OCI-LY7 (cell line): ENCODE results near the gene AGAP5. TPM values are rescaled to one million over a fixed set of nuclear protein-coding genes. Genes with fewer than 3 reads are reported as not detected.

Experiments used
- BruUV-seq: library from RNA; stranded (reverse); fragments of 400-500 nt; replicated peaks from 2 replicates; lab custom pipeline; 2021; lab: Mats Ljungman, UMichigan
- CTCF ChIA-PET: fragments of 300-600 bp; sonication (Branson Sonifier 250); formaldehyde crosslinking; loops from one replicate; lab custom pipeline; 2022; ENCODE audit warnings: antibody characterized with exemption; ENCODE audit not compliant: unreplicated experiment; lab: Charles Lee
- POLR2A ChIA-PET: fragments of 300-600 bp; sonication (Branson Sonifier 250); formaldehyde crosslinking; loops from one replicate; lab custom pipeline; 2022; ENCODE audit warnings: antibody characterized with exemption; lab: Charles Lee
- DNase-seq: peaks from one replicate; pipeline ENCODE4 v3.0.0-alpha.2; 2015; ENCODE audit warnings: low spot score
- H2AFZ ChIP-seq: fragments of 200-600 bp; sonication (generic), shearing (Covaris generic); 2 replicates; pipeline ENCODE4 v1.6.1; 2014; ENCODE audit warnings: mild to moderate bottlenecking, antibody characterized with exemption, low read length, moderate library complexity
- H3K27ac ChIP-seq: fragments of 200-600 bp; sonication (generic); 2 replicates; pipeline ENCODE4 v1.5.1; 2014; ENCODE audit warnings: mixed run types, low read depth, mild to moderate bottlenecking, moderate library complexity, low read length, inconsistent platforms; ENCODE audit not compliant: poor library complexity, severe bottlenecking
- H3K36me3 ChIP-seq: fragments of 200-600 bp; sonication (generic); 2 replicates; pipeline ENCODE4 v1.6.1; 2014; ENCODE audit warnings: mild to moderate bottlenecking, antibody characterized with exemption, low read length, moderate library complexity, mixed read lengths; ENCODE audit not compliant: insufficient read depth
- H3K4me1 ChIP-seq: fragments of 200-600 bp; sonication (generic); 2 replicates; pipeline ENCODE4 v1.5.1; 2014; ENCODE audit warnings: mild to moderate bottlenecking, low read length; ENCODE audit not compliant: insufficient read depth, poor library complexity, severe bottlenecking
- H3K4me2 ChIP-seq: fragments of 200-600 bp; sonication (generic); 2 replicates; pipeline ENCODE4 v1.6.1; 2014; ENCODE audit warnings: mild to moderate bottlenecking, low read length
- H3K4me3 ChIP-seq: fragments of 200-600 bp; sonication (generic); 2 replicates; pipeline ENCODE4 v1.5.1; 2014; ENCODE audit warnings: mild to moderate bottlenecking, low read depth, low read length; ENCODE audit not compliant: poor library complexity, severe bottlenecking
- H3K79me2 ChIP-seq: fragments of 200-600 bp; sonication (generic); 2 replicates; pipeline ENCODE4 v1.6.1; 2016; ENCODE audit warnings: low read depth, mild to moderate bottlenecking, low read length, moderate library complexity, mixed read lengths; ENCODE audit not compliant: insufficient read depth
- H3K9me2 ChIP-seq: fragments of 200-600 bp; sonication (generic); 2 replicates; pipeline ENCODE4 v1.6.1; 2016; ENCODE audit warnings: mild to moderate bottlenecking, low read length, mixed read lengths; ENCODE audit not compliant: insufficient read depth
- H3K9me3 ChIP-seq: fragments of 200-600 bp; sonication (generic); 2 replicates; pipeline ENCODE4 v1.6.1; 2014; ENCODE audit warnings: mild to moderate bottlenecking, mixed run types, low read length, mixed read lengths
- H4K20me1 ChIP-seq: fragments of 200-600 bp; sonication (generic); 2 replicates; pipeline ENCODE4 v1.6.1; 2014; ENCODE audit warnings: mild to moderate bottlenecking, antibody characterized with exemption, low read length, moderate library complexity, mixed read lengths; ENCODE audit not compliant: insufficient read depth
- CTCF ChIP-seq: fragments of 200-600 bp; sonication (generic); conservative IDR thresholded peaks from 2 replicates; pipeline ENCODE4 v1.5.1; 2014; ENCODE audit warnings: mild to moderate bottlenecking, antibody characterized with exemption, low read length, moderate library complexity, mixed read lengths
- EZH2phosphoT487 ChIP-seq: fragments of 200-600 bp; sonication (generic); IDR thresholded peaks from 2 replicates; pipeline ENCODE4 v1.6.1; 2018; ENCODE audit warnings: low read depth, borderline replicate concordance, mild to moderate bottlenecking, mixed run types, antibody characterized with exemption, low read length, moderate library complexity, mixed read lengths
- intact Hi-C: fragments of 100-400 bp; cut with micrococcal nuclease; formaldehyde crosslinking; loops from one replicate; pipeline ENCODE4 v1.10.0; 2022; ENCODE audit not compliant: unreplicated experiment
- total RNA-seq, 2 experiments: library from RNA; depleted of rRNA in 1 of 2; stranded (reverse); fragments of >200 nt in 1 of 2; shearing (Covaris generic) in 1 of 2; gene quantifications; 2 replicates each; pipeline ENCODE4 v1.2.3, GENCODE V29; 2014 to 2022

The AGAP5 gene
- total RNA-seq, 2 experiments from 2014 or later: 4.6 to 9.9 TPM

GRCh38 chr10:73641328-73642060 is 56.4 kb downstream of the AGAP5 start, which contains the start of gene MYOZ1:
Gene MYOZ1 (minus strand): TSS chr10:73641474. CDS start chr10:73640017, 1,457 bp downstream.
- H3K4me3 ChIP-seq: no peak within 1 kb of the TSS
- H3K9me2 ChIP-seq: no peaks in the 10 kb centered on the region
- peaks cover 5% of the 10 kb centered on the region for H3K4me1 ChIP-seq
- H3K27ac ChIP-seq: no peak within 1 kb of the TSS
- CTCF ChIA-PET: no interaction called here
- H3K9me3 ChIP-seq: no peaks in the 10 kb centered on the region
- no TSS peak for BruUV-seq
- DNase-seq: no peak
- TF ChIP-seq EZH2phosphoT487 (no peak), CTCF (no peak)
- no peaks in the 10 kb centered on the region for H4K20me1 ChIP-seq
- intact Hi-C loops: no loop called here
- no peaks in the 10 kb centered on the region for H3K36me3 ChIP-seq
- POLR2A ChIA-PET: interaction anchor here (0.6 kb wide), 2 partner anchors 69 to 100 kb away, joined by 3 read pairs; no protein-coding TSS in a partner anchor
- no peak within 1 kb of the TSS for H3K4me2 ChIP-seq
- no peaks in the 10 kb centered on the region for H3K79me2 ChIP-seq
- no peak within 1 kb of the TSS for H2AFZ ChIP-seq

DNA sequence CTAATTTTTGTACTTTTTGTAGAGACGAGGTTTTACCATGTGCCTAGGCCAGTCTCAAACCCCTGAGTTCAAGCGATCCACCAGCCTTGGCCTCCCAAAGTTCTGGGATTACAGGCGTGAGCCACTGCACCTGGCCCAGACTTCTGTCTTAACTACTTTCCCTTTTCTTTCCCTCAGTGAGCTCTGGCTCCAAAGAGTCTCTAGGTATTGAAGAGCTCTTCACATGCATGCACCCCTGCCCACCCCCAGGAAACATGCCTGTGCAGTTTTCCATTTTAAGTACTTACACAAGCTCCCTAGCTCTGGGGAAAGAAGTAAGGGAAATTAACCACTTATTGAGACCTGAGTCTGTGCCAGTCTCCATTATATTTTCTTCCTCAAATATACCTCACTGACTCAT is 58.6 kb downstream of the AGAP5 start:
- Histone ChIP-seq H3K4me3 (no peak overlapping the region), H3K79me2 (no peaks in the 10 kb centered on the region), H4K20me1 (no peaks in the 10 kb centered on the region), H3K9me3 (no peaks in the 10 kb centered on the region), H3K36me3 (no peaks in the 10 kb centered on the region), H3K27ac (no peak overlapping the region), H3K9me2 (no peaks in the 10 kb centered on the region), H2AFZ (no peak overlapping the region), H3K4me1 (peaks cover 5% of the 10 kb centered on the region), H3K4me2 (no peak overlapping the region)
- CTCF ChIA-PET: no interaction called here
- no TSS peak for BruUV-seq
- POLR2A ChIA-PET: no interaction called here
- TF ChIP-seq EZH2phosphoT487: no peak
- TF ChIP-seq CTCF: no peak
- no peak for DNase-seq
- intact Hi-C loops: no loop called here

DNA sequence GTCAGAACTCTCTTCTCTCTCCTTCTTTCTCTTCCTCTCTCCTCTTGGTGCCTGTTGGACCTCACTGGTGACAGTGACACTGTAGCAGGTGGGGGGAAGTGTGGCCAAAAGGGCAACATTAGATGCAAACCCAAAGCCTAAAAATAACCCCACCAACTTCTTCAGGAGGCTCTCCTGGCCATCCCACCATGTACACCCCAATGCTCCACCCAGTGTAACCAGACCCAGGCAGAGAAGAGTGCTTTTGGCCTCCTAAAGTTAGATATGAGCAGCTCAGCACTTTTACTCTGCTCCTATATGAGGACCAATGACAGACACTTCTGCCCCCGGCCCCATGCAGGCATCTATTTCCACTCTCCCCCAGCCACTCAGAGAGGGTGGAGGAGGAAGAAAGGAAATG is 62.1 kb downstream of the AGAP5 start:
- BruUV-seq: no TSS peak
- intact Hi-C loops: no loop called here
- ChIA-PET POLR2A (interaction anchor here (0.6 to 1.2 kb wide), 4 partner anchors 10 to 432 kb away, joined by 3 to 7 read pairs (median 4); no protein-coding TSS in a partner anchor), CTCF (no interaction called here)
- no peak overlapping the region for H3K4me3 ChIP-seq
- no peaks in the 10 kb centered on the region for H3K4me1 ChIP-seq
- no peaks in the 10 kb centered on the region for H3K36me3 ChIP-seq
- no peak overlapping the region for H3K27ac ChIP-seq
- H2AFZ ChIP-seq: peak overlapping the region; percentile 2; the same call in 1 of the 2 replicates
- H4K20me1 ChIP-seq: no peaks in the 10 kb centered on the region
- H3K9me2 ChIP-seq: no peaks in the 10 kb centered on the region
- DNase-seq: no peak
- TF ChIP-seq EZH2phosphoT487: no peak
- TF ChIP-seq CTCF: no peak
- no peaks in the 10 kb centered on the region for H3K79me2 ChIP-seq
- no peak overlapping the region for H3K4me2 ChIP-seq
- H3K9me3 ChIP-seq: no peaks in the 10 kb centered on the region
